ENCODE data around the gene MOV10L1. TPM values are rescaled to one million over a fixed set of nuclear protein-coding genes. Genes with fewer than 3 reads are reported as not detected.

The MOV10L1 gene
- total RNA-seq, 2 experiments from 2014 or later = 0.11 TPM; not detected in 1

- peaks cover 24% of the 10 kb centered on the region for H3K36me3 Mint-ChIP-seq (ENCODE audit: low read depth)
- no peaks in the 10 kb centered on the region for H3K9me3 Mint-ChIP-seq (ENCODE audit: low read depth)
- no peaks in the 10 kb centered on the region for H3K27me3 Mint-ChIP-seq
- DNase-seq (no peak), ATAC-seq (no peak)
- H3K27ac Mint-ChIP-seq = no peak overlapping the region
- peaks cover 4% of the 10 kb centered on the region for H3K4me1 Mint-ChIP-seq
- intact Hi-C loops (cut with DNase I, micrococcal nuclease) = loop anchor here in 1 of 2 experiments (2.0 kb wide), 1 partner anchor 444 kb away; no protein-coding TSS in a partner anchor
- POLR2A ChIA-PET = no interaction called here
- no peak overlapping the region for H3K4me3 Mint-ChIP-seq
- CTCF ChIA-PET = interaction anchor here (1.1 to 1.6 kb wide), 3 partner anchors 29 to 63 kb away, joined by 3 to 13 read pairs (median 3); no protein-coding TSS in a partner anchor
Measured at GRCh38 chr22:50211147-50211546, 121.3 kb downstream of the MOV10L1 start.

Other genes starting within 250 kb of the MOV10L1 start
- 10 to 100 TPM; 17.3 to 17.4 TPM for gene ZBED4, start 236.2 kb upstream of the MOV10L1 start, total RNA-seq
- 10 to 100 TPM; 13.6 to 13.7 TPM for gene ALG12, start 171.6 kb upstream of the MOV10L1 start, total RNA-seq
- gene CRELD2, start 171.4 kb upstream of the MOV10L1 start, total RNA-seq = 10 to 100 TPM; 15.2 to 16.4 TPM
- gene PIM3, start 129.2 kb upstream of the MOV10L1 start, total RNA-seq = 100 to 1,000 TPM; 127 to 165 TPM
- under 1 TPM; 0.16 TPM for gene IL17REL, start 77.2 kb upstream of the MOV10L1 start, total RNA-seq
- not detected for gene TTLL8, start 31.7 kb upstream of the MOV10L1 start, total RNA-seq
- not detected for gene MLC1, start 4.6 kb upstream of the MOV10L1 start, total RNA-seq
- gene PANX2, start 80.7 kb downstream of the MOV10L1 start, total RNA-seq = 1 to 10 TPM; 2.2 to 2.7 TPM
- 10 to 100 TPM; 60.7 to 74.5 TPM for gene TRABD, start 95.9 kb downstream of the MOV10L1 start, total RNA-seq
- gene SELENOO, start 111.0 kb downstream of the MOV10L1 start, total RNA-seq = 10 to 100 TPM; 14.4 to 18.3 TPM
- gene TUBGCP6, start 155.0 kb downstream of the MOV10L1 start, total RNA-seq = 10 to 100 TPM; 42.2 to 49.2 TPM
- gene HDAC10, start 161.3 kb downstream of the MOV10L1 start, total RNA-seq = 10 to 100 TPM; 33.5 to 41.5 TPM
- 1 to 10 TPM; 5.4 to 8.1 TPM for gene MAPK12, start 171.7 kb downstream of the MOV10L1 start, total RNA-seq
- 10 to 100 TPM; 11.6 to 13.6 TPM for gene MAPK11, start 180.4 kb downstream of the MOV10L1 start, total RNA-seq
- 1 to 10 TPM; 5.5 to 6.3 TPM for gene PLXNB2, start 217.6 kb downstream of the MOV10L1 start, total RNA-seq
- gene DENND6B, start 237.0 kb downstream of the MOV10L1 start, total RNA-seq = 1 to 10 TPM; 2.8 TPM

All from activated CD4-positive, alpha-beta T cell treated with anti-CD3 and anti-CD28 coated beads for 36 hours (primary cell).